Body of pancreas (tissue), 4 donors: ENCODE results near the gene LRCH2.
A peak's percentile ranks its signal among the peaks of the same experiment; 100 is the strongest.

Source experiments
- POLR2A ChIP-seq, 3 donors: fragments of 450-650 bp; IDR thresholded peaks; one replicate each; pipeline ENCODE4 v1.6.1; 2016; ENCODE audit warnings: antibody characterized with exemption in 3 of 3, mild to moderate bottlenecking in 2 of 3
- TF ChIP-seq, protein P1 (sequence below), 7 experiments: fragments of 450-650 bp in 4 of 7; fragments of 200-600 bp in 3 of 7; sonication (generic) in 3 of 7; IDR thresholded peaks; one replicate each; pipeline ENCODE4 v1.5.1; 2016 to 2019; ENCODE audit warnings: antibody characterized with exemption in 7 of 7

DNA sequence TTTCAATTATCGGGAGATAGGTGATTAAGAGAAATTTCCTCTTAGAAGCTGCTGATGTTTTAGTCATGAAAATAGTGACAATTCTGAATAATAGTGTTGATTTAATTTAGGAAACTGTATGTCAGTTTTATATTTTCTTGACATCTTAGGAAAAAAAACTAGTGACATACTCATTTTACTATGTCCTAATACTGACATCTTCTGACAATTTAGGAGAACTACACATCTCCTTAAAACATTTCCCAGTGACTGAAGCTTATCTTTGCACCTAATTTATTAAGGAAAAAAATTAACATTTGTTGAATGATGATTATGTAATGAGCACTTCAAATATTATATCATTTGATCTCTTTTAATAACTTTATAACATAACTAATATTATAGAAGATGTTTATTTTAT lies 86.7 kb downstream of the LRCH2 start:
- TF ChIP-seq, protein P1, sequence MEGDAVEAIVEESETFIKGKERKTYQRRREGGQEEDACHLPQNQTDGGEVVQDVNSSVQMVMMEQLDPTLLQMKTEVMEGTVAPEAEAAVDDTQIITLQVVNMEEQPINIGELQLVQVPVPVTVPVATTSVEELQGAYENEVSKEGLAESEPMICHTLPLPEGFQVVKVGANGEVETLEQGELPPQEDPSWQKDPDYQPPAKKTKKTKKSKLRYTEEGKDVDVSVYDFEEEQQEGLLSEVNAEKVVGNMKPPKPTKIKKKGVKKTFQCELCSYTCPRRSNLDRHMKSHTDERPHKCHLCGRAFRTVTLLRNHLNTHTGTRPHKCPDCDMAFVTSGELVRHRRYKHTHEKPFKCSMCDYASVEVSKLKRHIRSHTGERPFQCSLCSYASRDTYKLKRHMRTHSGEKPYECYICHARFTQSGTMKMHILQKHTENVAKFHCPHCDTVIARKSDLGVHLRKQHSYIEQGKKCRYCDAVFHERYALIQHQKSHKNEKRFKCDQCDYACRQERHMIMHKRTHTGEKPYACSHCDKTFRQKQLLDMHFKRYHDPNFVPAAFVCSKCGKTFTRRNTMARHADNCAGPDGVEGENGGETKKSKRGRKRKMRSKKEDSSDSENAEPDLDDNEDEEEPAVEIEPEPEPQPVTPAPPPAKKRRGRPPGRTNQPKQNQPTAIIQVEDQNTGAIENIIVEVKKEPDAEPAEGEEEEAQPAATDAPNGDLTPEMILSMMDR (IDR thresholded peaks at IDR 0.05) = peak in 6 of 7 experiments; percentile 22 to 49 (median 33)
- TF ChIP-seq POLR2A (IDR thresholded peaks at IDR 0.05) = no peak
